KMS-11 (cell line): ENCODE measurements around the gene SLC25A48.
A peak's percentile ranks its signal among the peaks of the same experiment; 100 is the strongest.

Experiments used
- H2AFZ ChIP-seq: fragments of 200-600 bp; sonication (generic); 2 replicates; pipeline ENCODE4 v1.6.1; 2016; ENCODE audit warnings: antibody characterized with exemption, mixed run types, low read depth
- H3K27ac ChIP-seq: fragments of 200-600 bp; sonication (generic); 2 replicates; pipeline ENCODE4 v1.6.1; 2016; ENCODE audit warnings: mild to moderate bottlenecking, mixed run types
- H3K27me3 ChIP-seq: fragments of 200-600 bp; sonication (generic); 2 replicates; pipeline ENCODE4 v1.6.1; 2017; ENCODE audit warnings: mild to moderate bottlenecking, low read depth, mixed run types, moderate library complexity; ENCODE audit not compliant: insufficient read depth
- H3K36me3 ChIP-seq: fragments of 200-600 bp; sonication (generic); 2 replicates; pipeline ENCODE4 v1.6.1; 2017; ENCODE audit warnings: mild to moderate bottlenecking, mixed run types; ENCODE audit not compliant: insufficient read depth
- H3K4me1 ChIP-seq: fragments of 200-600 bp; sonication (generic); 2 replicates; pipeline ENCODE4 v1.6.1; 2016; ENCODE audit warnings: mild to moderate bottlenecking, low read depth, mixed run types; ENCODE audit not compliant: poor library complexity, severe bottlenecking
- H3K4me2 ChIP-seq: fragments of 200-600 bp; sonication (generic); 2 replicates; pipeline ENCODE4 v1.7.0; 2016; ENCODE audit warnings: mild to moderate bottlenecking, mixed run types
- H3K4me3 ChIP-seq: fragments of 200-600 bp; sonication (generic); IDR thresholded peaks from 2 replicates; pipeline ENCODE4 v1.6.1; 2017; ENCODE audit warnings: low read depth, low read length, mixed read lengths; ENCODE audit not compliant: insufficient read depth
- H3K79me2 ChIP-seq: fragments of 200-600 bp; sonication (generic); 2 replicates; pipeline ENCODE4 v1.6.1; 2016; ENCODE audit warnings: low read depth, mixed run types; ENCODE audit not compliant: insufficient read depth
- H3K9ac ChIP-seq: fragments of 200-600 bp; sonication (generic); 2 replicates; pipeline ENCODE4 v1.6.1; 2016; ENCODE audit warnings: mild to moderate bottlenecking, mixed run types
- H4K20me1 ChIP-seq: fragments of 200-600 bp; sonication (generic); 2 replicates; pipeline ENCODE4 v1.6.1; 2016; ENCODE audit warnings: mild to moderate bottlenecking, mixed run types; ENCODE audit not compliant: insufficient read depth
- TF ChIP-seq, protein P1 (sequence below): fragments of 200-600 bp; sonication (generic); conservative IDR thresholded peaks from 2 replicates; pipeline ENCODE4 v1.6.1; 2017; ENCODE audit warnings: low read depth, mild to moderate bottlenecking, antibody characterized with exemption, low read length, moderate library complexity, mixed read lengths

SLC25A48 gene

DNA sequence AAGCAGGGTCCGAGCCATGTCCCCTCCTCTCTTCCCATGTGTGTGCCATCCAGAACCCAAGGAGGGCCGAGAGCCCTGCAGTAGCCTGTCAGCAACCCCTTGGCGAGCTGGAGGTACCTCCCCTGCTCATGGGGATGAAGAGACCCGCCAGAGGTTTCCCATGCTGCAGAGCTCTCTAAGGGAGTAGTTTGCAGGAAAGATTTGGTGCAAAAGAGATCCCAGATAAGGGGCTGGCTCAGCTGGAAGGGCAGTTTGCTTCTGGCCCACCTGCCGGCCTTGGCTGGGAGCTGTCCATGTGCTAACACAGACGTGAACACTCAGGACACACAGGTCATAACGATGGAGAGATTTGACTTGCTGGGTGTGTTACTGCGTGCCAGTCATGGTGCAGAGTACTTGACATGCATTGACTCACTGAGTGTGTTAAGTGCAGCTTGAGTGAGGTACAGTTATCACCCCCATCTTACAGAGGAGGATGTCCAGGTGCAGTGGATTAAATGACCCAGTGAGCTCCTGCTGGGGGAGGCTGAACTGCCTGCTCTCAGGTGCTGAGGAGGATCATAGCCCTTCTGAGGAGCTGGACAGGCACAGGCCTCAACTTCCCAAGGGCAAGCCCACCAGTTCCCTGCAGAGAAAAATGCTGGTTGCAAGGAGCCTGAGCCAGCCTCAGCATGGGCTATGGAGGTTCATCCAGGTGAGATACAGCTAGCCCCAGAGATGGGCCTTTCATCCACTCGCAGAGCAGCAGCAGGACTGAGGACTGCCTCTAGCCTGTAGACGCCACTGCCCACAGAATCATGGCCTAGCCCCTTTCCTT, 6.3 kb upstream of the SLC25A48 start:
- TF ChIP-seq, protein P1, sequence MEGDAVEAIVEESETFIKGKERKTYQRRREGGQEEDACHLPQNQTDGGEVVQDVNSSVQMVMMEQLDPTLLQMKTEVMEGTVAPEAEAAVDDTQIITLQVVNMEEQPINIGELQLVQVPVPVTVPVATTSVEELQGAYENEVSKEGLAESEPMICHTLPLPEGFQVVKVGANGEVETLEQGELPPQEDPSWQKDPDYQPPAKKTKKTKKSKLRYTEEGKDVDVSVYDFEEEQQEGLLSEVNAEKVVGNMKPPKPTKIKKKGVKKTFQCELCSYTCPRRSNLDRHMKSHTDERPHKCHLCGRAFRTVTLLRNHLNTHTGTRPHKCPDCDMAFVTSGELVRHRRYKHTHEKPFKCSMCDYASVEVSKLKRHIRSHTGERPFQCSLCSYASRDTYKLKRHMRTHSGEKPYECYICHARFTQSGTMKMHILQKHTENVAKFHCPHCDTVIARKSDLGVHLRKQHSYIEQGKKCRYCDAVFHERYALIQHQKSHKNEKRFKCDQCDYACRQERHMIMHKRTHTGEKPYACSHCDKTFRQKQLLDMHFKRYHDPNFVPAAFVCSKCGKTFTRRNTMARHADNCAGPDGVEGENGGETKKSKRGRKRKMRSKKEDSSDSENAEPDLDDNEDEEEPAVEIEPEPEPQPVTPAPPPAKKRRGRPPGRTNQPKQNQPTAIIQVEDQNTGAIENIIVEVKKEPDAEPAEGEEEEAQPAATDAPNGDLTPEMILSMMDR, result no peak
- Histone ChIP-seq H3K4me3 (no peak overlapping the region), H3K27ac (no peak overlapping the region), H4K20me1 (no peaks in the 10 kb centered on the region), H3K79me2 (no peaks in the 10 kb centered on the region), H3K4me2 (no peak overlapping the region), H3K36me3 (no peaks in the 10 kb centered on the region), H3K4me1 (peaks cover 4% of the 10 kb centered on the region), H2AFZ (no peak overlapping the region), H3K9ac (no peak overlapping the region), H3K27me3 (no peaks in the 10 kb centered on the region)

DNA sequence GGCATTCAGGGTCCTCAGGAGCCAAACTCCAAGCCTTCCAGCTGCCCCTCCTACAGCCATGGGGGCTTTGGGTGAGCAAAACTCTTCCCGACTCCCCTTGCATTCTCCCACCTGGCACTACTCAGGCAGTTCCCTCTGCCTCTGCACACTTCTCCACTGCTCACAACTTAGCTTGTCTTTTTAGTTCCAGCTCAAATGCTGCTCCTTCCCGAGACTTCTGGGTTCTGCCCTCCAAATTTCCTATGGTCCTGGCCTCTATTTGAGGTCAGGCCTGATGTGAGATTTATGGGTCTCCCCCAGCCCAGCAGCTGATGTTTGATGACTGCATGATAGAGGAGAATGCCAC, 5.7 kb upstream of the SLC25A48 start:
- no peak overlapping the region for H3K27ac ChIP-seq
- H3K79me2 ChIP-seq, result no peaks in the 10 kb centered on the region
- H2AFZ ChIP-seq, result no peak overlapping the region
- TF ChIP-seq, protein P1, result no peak
- no peaks in the 10 kb centered on the region for H3K27me3 ChIP-seq
- peaks cover 4% of the 10 kb centered on the region for H3K4me1 ChIP-seq
- H3K9ac ChIP-seq, result no peak overlapping the region
- H3K4me3 ChIP-seq, result no peak overlapping the region
- no peaks in the 10 kb centered on the region for H3K36me3 ChIP-seq
- H3K4me2 ChIP-seq, result no peak overlapping the region
- no peaks in the 10 kb centered on the region for H4K20me1 ChIP-seq

DNA sequence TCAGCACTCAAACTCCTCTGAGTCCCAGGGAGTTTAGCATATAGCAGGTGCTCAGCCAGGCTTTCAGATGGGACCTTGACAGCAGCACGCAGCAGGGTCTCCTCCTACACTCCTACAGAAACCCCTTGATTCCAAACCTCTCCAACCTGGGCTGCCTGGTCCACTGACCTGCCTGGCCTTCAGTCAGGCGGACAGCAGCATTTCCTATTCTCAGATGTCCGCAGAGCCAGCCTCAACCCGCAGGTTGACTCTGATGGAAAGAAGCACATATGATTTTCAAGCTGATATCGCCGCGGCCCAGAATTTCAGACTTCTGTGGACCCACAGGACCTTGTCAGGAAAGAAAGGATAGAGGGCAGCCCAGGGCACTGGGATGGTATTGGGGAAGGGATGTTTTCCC, 5.3 kb upstream of the SLC25A48 start:
- no peaks in the 10 kb centered on the region for H3K36me3 ChIP-seq
- no peak overlapping the region for H3K4me2 ChIP-seq
- H4K20me1 ChIP-seq, result no peaks in the 10 kb centered on the region
- peaks cover 4% of the 10 kb centered on the region for H3K4me1 ChIP-seq
- no peaks in the 10 kb centered on the region for H3K79me2 ChIP-seq
- H3K27ac ChIP-seq, result no peak overlapping the region
- TF ChIP-seq, protein P1, result no peak
- no peak overlapping the region for H2AFZ ChIP-seq
- H3K9ac ChIP-seq, result no peak overlapping the region
- no peaks in the 10 kb centered on the region for H3K27me3 ChIP-seq
- no peak overlapping the region for H3K4me3 ChIP-seq

DNA sequence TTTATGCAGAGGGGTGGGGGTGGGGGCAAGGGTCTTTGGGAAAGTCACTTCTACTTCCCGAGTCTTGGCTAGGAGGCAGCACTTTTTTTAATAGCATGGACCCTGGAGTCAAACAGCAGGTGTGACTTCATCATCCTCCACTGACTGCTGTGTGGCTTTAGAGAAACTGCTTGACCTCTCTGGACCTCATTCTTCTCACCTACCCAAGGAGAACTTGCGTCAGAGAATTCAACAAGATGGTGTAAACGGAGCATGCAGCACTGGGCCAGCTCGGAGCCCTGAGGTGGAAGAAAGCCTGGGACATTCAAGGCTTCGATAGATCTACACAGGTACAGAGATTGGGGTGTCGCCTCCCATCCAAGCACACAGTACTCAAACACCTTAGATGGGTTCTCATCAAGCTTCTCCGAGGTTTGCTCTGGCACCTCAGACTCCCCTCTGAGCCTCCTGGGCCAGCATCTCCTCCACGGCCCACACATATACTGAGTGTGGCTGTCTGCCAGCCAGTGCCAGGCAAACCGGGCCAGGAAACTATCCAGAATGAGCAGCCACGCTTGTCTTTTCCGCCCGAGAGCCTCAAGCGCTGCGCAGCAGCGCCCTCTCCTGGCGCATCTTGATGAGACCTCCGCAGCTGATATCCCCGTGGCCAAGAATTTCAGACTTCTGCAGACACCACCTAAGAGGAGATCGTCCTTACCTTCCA, 4.6 kb upstream of the SLC25A48 start:
- H3K27me3 ChIP-seq, result no peaks in the 10 kb centered on the region
- H3K27ac ChIP-seq, result no peak overlapping the region
- peak overlapping the region; percentile 13; the same call in 1 of the 2 replicates for H2AFZ ChIP-seq
- no peak overlapping the region for H3K9ac ChIP-seq
- H4K20me1 ChIP-seq, result no peaks in the 10 kb centered on the region
- H3K79me2 ChIP-seq, result no peaks in the 10 kb centered on the region
- 0 out of 2 replicates have a peak overlapping the region, but pooled peaks have one; percentile 1 for H3K4me2 ChIP-seq
- no peaks in the 10 kb centered on the region for H3K36me3 ChIP-seq
- peaks cover 4% of the 10 kb centered on the region for H3K4me1 ChIP-seq
- TF ChIP-seq, protein P1, result peak; percentile 87
- no peak overlapping the region for H3K4me3 ChIP-seq
